ENCODE results near the gene THAP4.

Gene THAP4

DNA sequence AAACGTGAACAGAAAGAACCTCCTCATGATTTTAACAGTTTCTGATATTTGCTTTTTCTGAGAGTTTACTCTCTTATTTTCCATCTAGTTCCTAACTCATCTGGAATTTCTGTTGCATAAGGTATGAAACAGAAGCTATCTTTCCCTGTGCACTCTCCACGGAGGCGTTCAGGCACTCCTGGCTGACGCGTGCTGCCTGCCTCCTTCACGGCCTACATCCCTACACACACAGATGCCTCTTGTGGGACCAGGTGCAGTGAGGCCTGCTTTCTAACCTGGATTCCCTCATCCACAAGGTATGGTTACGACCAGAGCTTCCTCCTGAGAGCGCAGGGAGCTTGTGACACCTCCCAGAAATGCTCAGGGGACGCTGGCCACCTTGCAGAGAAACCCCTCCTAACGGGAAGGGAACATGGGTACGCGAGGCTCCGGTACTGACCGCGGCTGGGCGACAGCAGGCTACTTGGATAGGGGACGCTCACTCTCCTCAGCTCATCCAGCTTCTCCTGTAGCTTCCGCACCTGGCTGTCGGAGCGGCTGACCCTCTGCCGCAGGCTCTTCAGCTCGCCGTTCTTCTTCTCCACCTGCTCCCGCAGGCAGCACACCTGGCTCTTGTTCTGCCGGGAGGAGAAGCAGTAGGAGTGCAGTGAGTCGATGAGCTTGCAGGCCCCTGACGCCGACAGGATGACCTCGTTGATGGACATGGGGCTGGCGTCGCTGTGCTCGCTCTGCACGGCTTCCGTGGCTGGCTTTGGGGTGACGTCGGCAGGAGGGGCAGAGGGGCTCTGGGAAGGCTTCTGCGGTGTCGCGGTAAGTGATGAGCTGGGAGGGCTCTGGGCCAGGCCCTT is 4.3 kb downstream of the THAP4 start:
- no peak for TF ChIP-seq CTCF (IDR thresholded peaks at IDR 0.05; ENCODE audit: low read depth, low read length)
- no peak for TF ChIP-seq EZH2phosphoT487 (IDR thresholded peaks at IDR 0.05; ENCODE audit: low read depth)
- no peaks in the 10 kb centered on the region for H3K27me3 ChIP-seq (ENCODE audit: low read depth, low read length)
- H3K4me1 ChIP-seq (ENCODE audit: low read length), result peaks cover 6% of the 10 kb centered on the region; the same call in 1 of the 2 replicates
- no peaks in the 10 kb centered on the region for H4K20me1 ChIP-seq (ENCODE audit: insufficient read depth, low read length)
- H3K9me3 ChIP-seq (ENCODE audit: insufficient read depth, low read length), result no peaks in the 10 kb centered on the region
- no peak overlapping the region for H3K27ac ChIP-seq (ENCODE audit: low read length)
- H3K4me2 ChIP-seq (ENCODE audit: low read length), result no peak overlapping the region
- H3K36me3 ChIP-seq (replicated peaks; ENCODE audit: low read depth, low read length), result peaks cover 4% of the 10 kb centered on the region
- peaks cover 68% of the 10 kb centered on the region for H3K79me2 ChIP-seq (ENCODE audit: low read length)
- H2AFZ ChIP-seq (ENCODE audit: low read depth, low read length), result no peak overlapping the region
- H3K9ac ChIP-seq (ENCODE audit: low read length), result no peak overlapping the region
- no peak overlapping the region for H3K4me3 ChIP-seq (ENCODE audit: low read length)

DNA sequence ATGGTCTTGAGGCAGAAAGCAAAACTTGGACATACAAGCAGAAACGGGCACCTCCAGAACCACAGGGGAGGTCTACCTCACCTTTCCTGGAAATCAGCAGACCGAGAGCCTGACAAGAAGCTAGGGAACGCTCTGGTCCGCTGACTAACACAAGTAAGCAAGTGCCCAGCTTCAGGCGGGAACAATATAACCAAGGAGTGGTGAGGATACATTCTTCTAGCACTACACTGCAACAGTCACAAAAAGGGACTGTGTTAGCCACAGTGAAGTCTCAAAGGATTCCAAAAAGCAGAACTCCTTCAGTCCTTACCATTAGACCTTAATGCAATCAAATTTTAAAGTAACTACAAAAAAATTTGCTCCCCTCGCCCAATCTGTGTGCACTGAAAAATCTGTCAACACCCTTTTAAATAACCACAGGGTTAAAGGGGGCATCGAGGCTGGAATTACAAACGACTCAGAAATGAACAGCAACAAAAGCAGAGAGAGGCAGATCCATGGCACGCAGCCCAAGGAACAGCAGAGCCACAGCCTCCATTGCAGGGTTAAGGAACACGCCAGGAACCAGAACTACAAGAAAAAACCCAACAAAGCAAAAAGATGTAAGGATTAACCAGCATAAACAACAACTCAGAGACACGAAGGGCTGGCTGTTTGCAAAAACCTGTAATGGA is 7.1 kb downstream of the THAP4 start:
- Histone ChIP-seq H3K4me1 (ENCODE audit: low read length) (no peaks in the 10 kb centered on the region), H3K27me3 (ENCODE audit: low read depth, low read length) (no peaks in the 10 kb centered on the region), H3K9ac (ENCODE audit: low read length) (no peak overlapping the region), H3K27ac (ENCODE audit: low read length) (no peak overlapping the region), H3K36me3 (replicated peaks; ENCODE audit: low read depth, low read length) (peaks cover 7% of the 10 kb centered on the region), H2AFZ (ENCODE audit: low read depth, low read length) (no peak overlapping the region), H4K20me1 (ENCODE audit: insufficient read depth, low read length) (no peaks in the 10 kb centered on the region), H3K4me3 (ENCODE audit: low read length) (no peak overlapping the region), H3K4me2 (ENCODE audit: low read length) (no peak overlapping the region), H3K79me2 (ENCODE audit: low read length) (peaks cover 69% of the 10 kb centered on the region), H3K9me3 (ENCODE audit: insufficient read depth, low read length) (no peaks in the 10 kb centered on the region)
- TF ChIP-seq CTCF (IDR thresholded peaks at IDR 0.05; ENCODE audit: low read depth, low read length) (no peak), EZH2phosphoT487 (IDR thresholded peaks at IDR 0.05; ENCODE audit: low read depth) (no peak)

- H3K79me2 ChIP-seq (ENCODE audit: low read length), result peaks cover 57% of the 10 kb centered on the region
- H3K27ac ChIP-seq (ENCODE audit: low read length), result no peak overlapping the region
- no peaks in the 10 kb centered on the region for H4K20me1 ChIP-seq (ENCODE audit: insufficient read depth, low read length)
Observed at GRCh38 chr2:241627675-241628074, 9.3 kb downstream of the THAP4 start.

More at GRCh38 chr2:241627675-241628074, 9.3 kb downstream of the THAP4 start:
- Histone ChIP-seq H2AFZ (ENCODE audit: low read depth, low read length) (no peak overlapping the region), H3K27me3 (ENCODE audit: low read depth, low read length) (no peaks in the 10 kb centered on the region), H3K9me3 (ENCODE audit: insufficient read depth, low read length) (no peaks in the 10 kb centered on the region), H3K4me1 (ENCODE audit: low read length) (no peaks in the 10 kb centered on the region), H3K36me3 (replicated peaks; ENCODE audit: low read depth, low read length) (peaks cover 7% of the 10 kb centered on the region), H3K4me2 (ENCODE audit: low read length) (no peak overlapping the region), H3K9ac (ENCODE audit: low read length) (no peak overlapping the region), H3K4me3 (ENCODE audit: low read length) (no peak overlapping the region)
- TF ChIP-seq CTCF (IDR thresholded peaks at IDR 0.05; ENCODE audit: low read depth, low read length) (no peak), EZH2phosphoT487 (IDR thresholded peaks at IDR 0.05; ENCODE audit: low read depth) (no peak)
